NCI-H82 treated with DMSO at 0.1 percent for 48 hours (cell line): Measurements from ENCODE around the gene ATG4D.

Experiments
- DNase-seq: peaks from one replicate; lab custom pipeline; 2025; ENCODE audit not compliant: unreplicated experiment; lab: John Stamatoyannopoulos, UW

ATG4D gene

GRCh38 chr19:10543420-10544241 lies at the start of gene ATG4D:
ATG4D (plus strand) TSS chr19:10543904; CDS start chr19:10544091, 187 bp downstream.
- DNase-seq: no peak

DNA sequence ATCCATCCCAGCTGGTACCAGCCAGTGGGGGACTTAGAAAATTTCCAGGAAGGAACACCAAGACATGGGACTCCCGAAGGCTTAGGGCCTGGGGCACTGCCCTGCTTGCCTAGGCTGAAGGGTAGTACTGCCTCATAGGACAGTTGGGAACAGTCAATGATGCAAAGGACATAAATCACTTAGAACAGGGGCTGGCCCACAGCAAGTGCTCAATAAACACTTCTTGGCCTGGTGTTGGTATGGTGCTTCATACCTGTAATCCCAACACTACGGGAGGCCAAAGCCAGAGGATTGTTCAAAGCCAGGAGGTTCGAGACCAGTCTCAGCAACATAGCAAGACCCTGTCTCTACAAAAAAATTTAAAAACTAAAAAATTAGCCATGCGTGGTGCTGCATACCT lies 46.3 kb upstream of the ATG4D start:
- no peak for DNase-seq

DNA sequence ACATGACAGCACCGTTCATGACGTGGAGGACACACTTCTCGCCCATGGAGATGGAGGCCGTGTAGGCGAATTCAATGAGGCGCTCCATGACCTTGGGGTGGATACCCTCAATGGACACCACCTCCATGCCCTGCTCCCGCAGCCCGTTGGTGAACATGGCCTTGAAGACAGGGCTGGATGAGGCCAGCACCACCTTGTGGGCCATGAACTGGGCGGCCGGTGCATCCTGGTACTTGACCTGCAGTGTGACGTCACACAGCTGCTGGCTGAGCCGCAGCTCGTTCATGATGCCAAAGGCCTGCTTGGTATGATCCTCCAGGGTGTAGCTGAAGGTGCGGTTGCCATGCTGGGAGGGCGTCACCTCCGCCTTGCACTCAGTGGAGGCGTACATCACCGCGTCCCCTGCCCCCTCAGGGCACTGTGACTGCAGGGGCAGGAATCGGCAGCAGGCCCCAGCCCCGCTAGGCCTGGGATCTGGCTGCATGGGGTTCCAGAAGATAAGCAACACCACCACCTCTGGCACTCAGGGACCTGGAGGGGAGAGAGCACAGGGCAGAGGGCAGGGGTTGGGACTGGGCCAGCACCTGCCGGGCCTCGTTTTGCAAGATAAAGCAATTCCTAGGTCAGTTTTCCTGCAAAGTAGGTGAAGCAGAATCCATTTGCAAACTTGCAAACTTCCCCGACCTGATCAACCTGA lies 44.0 kb upstream of the ATG4D start:
- no peak for DNase-seq

- DNase-seq: no peak
Measured at GRCh38 chr19:10500247-10500592, 43.5 kb upstream of the ATG4D start.

DNA sequence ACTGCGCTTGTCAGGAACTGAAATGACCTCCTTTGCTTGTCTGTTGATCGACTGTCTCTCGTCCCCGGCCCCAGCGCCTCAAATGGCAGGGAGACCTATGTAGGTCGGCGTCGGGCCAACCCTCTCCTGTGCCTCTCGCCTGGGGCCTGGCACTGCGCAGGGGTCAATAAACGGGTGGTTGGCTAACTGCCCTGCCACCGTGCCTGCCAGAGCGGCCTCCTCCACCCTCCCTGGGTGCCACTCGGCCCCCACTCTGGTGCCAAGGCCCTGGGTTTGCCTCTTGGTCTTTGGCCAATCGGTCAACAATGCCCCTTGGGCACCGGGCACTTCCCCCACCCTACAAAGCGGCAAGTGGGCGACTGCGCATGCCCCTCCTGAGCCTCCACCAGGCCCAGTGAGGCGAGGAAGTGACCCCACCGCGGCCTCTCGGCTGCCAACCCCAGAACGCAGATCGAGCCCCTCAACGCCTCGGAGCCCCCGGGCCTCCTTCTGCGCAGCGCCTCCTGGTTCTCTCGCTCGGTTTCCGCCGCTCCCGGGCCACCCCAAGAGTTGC lies 41.7 kb upstream of the ATG4D start:
- DNase-seq: no peak

GRCh38 chr19:10502524-10503001 lies 41.1 kb upstream of the ATG4D start:
- DNase-seq: peak; percentile 50

DNA sequence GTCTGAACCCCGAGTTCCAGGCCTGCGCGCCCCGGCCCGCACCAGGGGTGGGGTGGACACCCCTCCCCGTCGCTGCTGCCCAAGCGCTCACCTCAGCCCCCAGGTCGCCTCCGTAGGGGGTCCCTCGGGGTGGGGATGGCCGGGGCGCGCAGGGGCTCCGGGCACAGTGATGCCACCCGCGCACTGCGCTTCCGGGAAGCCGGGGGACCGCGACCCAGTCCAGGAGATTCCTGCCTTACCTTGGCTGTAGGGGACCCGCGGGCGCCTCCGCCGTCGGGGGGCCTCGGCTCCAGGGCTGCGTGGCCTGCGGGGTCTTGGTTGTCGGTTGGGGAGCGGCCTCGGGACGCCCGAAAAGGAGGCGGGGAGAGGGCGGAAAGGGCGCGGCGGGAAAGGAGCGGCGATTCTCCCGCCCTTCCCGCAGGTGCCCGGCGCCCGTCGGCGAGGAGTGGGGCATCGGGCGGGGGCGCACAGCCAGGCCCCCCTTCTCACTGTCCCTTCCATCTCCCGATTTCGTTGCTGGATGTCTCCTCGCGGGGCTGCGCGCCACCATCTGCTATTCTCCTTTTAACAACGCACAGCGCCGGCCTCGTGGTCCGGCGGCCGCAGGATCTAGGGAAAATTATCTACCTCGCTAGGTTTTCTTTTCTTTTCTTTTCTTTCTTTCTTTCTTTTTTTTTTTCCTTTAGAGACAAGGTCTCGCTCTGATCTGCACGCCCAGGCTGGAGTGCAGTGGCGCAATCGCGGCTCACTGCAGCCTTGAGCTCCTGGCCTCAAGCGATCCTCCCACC lies 40.5 kb upstream of the ATG4D start, which contains the start of gene KEAP1:
KEAP1 (minus strand) TSS at position 355 of the 788 bp plus-strand sequence. CDS start 3,323 bp downstream, outside the sequence.
- no peak for DNase-seq

DNA sequence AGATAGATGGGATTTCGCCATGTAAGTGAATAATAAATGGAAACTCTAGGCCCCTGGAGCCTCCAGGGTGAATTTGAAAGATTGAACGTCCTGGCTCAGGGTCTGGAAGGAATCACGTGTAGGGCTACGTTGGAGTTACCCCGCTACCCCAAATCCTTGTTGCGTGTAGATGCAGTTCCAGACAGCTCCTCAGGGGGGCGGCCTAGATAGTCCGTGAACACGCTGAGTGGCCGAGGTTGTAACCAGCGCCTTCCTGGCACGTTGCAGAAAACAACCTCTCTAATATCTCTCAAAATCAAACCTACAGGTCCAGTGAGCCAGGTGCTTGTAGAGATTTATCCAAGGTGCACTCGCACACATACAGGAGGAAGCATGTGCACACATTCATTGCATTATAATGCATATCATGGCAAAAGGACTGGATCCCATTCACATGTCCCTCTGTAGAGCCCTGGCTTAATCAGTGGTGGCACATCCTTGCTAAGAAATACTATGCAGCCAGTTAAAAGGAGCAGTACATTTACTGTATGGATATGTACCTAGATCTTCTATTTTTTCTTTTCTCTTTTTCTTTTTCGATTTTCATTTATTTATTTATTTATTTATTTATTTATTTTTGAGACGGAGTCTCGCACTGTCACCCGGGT lies 38.0 kb upstream of the ATG4D start:
- no peak for DNase-seq

DNA sequence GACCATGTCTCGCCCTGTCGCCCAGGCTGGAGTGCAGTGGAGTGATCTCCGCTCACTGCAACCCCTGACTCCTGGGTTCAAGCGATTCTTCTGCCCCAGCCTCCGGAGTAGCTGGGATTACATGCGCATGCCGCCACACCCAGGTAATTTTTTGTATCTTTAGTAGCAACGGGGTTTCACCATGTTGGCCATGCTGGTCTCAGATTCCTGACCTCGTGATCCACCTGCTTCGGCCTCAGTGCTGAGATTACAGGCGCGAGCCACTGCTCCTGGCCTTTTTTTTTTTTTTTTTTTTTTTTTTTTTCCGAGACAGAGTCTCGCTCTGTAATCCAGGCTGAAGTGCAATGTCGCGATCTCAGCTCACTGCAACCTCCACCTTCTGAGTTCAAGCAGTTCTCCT lies 35.7 kb upstream of the ATG4D start:
- no peak for DNase-seq

GRCh38 chr19:10508707-10509106 lies 35.0 kb upstream of the ATG4D start:
- DNase-seq: no peak

DNA sequence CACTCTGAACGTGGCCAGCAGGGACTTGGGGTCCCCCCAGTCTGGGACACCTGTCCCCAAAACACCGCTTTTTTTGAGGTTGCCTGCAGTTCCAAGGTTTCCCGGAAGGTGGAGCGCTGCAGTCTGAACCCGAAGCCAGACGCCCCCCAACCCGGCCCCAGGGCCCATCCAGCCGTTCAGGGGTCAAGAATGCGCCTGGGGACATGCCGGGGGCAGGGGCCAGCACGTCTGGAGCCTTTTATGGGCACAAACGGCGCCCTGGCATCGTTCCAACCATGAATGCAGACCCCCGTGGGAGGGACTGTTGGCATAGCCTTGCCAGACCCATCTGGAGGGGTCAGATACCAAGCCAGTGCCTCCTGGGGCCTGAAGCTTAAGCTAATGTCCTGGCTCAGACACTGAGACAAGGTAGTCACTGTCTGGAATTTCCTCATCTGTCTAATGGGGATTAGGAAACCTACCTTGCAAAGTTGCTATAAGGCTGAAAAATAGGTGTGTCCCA lies 33.4 kb upstream of the ATG4D start:
- DNase-seq: no peak

DNA sequence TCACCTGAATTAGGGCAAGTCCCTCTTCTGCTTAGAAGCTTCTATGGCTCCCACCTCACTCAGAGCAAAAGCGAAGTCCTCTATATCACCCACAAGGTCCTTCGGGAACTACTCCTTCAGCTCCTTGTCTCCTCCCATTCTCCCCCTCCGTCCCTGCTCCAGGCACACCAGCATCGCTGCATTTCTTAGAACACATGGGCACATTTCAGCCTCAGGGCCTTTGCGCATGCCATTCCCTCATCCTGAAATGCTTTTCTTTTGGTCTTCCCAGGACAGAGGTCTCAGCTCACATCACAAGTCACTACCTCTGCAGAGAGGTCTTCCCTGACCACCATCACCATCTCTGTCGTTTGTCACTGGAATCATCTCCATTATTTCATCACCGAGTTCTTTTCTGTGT lies 30.5 kb upstream of the ATG4D start:
- no peak for DNase-seq

- no peak for DNase-seq
Measured at GRCh38 chr19:10514211-10515145, 29.2 kb upstream of the ATG4D start.

DNA sequence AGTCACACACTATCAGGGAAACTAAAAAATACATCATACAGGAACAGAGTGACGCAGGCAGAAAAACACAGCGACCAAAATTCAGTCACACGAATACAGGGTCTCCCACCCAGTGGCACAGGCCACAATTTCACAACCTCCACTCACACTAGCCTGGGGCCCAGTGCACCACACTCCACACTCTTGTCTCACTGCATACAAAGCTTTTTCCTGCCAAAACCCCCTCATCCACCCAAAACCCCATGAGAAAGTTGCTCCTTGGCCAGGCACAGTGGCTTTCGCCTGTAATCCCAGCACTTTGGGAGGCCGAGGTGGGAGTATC lies 27.7 kb upstream of the ATG4D start:
- no peak for DNase-seq

- no peak for DNase-seq
Measured at GRCh38 chr19:10516671-10517286, 26.9 kb upstream of the ATG4D start.

- DNase-seq: no peak
Measured at GRCh38 chr19:10517361-10517759, 26.3 kb upstream of the ATG4D start, which contains the start of gene S1PR5. S1PR5 (minus strand) TSS chr19:10517447; CDS start chr19:10515011, 2,436 bp downstream.

GRCh38 chr19:10517760-10518443 lies 25.8 kb upstream of the ATG4D start:
- DNase-seq: no peak
